22Rv1 (cell line): Measurements from ENCODE around the gene PLBD2.

Source experiments
- H3K27ac ChIP-seq: fragments of 450-650 bp; 2 replicates; pipeline ENCODE4 v1.5.1; 2017
- CTCF ChIP-seq: fragments of 450-650 bp; IDR thresholded peaks from 2 replicates; pipeline ENCODE4 v1.5.1; 2017; ENCODE audit warnings: mild to moderate bottlenecking
- ZFX ChIP-seq: fragments of 450-650 bp; IDR thresholded peaks from 2 replicates; pipeline ENCODE4 v1.6.1; 2017; ENCODE audit warnings: antibody characterized with exemption, borderline replicate concordance

The PLBD2 gene

GRCh38 chr12:113329022-113329790 lies 29.2 kb upstream of the PLBD2 start:
- TF ChIP-seq CTCF (no peak), ZFX (no peak)
- no peak overlapping the region for H3K27ac ChIP-seq

DNA sequence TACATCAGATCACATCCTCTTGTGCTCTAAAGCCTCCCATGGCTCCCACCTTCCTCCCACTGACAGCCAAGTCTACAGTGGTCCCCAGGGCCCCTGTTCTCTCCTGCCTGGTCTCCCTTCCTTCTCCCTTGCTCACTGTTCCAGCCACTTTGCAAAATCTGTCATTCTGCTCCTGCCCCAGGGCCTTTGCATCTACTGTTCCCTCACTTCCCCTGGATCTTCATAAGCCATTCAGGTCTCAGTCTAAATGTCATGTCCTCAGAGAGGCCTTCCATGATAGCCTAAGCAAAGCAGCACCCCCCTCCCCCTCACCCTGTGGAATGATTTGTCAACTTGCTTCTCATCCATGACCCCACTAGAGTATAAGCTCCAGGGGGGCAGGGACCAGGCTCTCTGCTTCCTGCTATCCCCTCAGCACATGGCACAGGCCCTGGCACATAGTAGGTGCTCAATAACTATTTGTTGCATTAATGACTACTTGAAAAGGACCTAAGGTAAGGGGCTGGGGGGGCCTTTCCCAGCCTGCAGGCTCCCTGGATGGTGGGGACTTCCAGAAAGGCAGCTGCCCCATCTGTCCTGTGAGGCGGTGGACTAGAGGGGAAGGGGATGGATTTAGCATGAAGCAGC lies 28.5 kb upstream of the PLBD2 start:
- TF ChIP-seq CTCF (no peak), ZFX (no peak)
- H3K27ac ChIP-seq = no peak overlapping the region

DNA sequence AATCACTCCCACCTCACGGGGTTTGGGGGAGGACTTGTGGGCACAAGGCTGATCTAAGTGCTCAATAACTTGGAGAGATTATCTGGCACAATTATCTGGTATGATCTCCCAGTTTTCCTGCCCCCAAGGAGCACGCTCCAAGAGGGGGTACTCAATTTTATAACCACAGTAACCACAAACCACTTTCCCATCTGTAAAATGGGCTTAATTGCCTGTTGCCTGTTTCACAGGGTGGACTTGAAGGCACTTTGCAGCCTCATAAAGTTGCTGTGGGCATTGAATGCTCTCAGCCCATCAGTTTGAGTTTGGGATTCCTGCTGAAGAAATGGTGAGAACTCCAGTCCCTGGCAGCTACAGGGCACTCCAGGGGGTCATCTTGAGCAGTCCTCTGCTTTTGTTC lies 27.9 kb upstream of the PLBD2 start:
- TF ChIP-seq ZFX (no peak), CTCF (no peak)
- H3K27ac ChIP-seq = no peak overlapping the region

DNA sequence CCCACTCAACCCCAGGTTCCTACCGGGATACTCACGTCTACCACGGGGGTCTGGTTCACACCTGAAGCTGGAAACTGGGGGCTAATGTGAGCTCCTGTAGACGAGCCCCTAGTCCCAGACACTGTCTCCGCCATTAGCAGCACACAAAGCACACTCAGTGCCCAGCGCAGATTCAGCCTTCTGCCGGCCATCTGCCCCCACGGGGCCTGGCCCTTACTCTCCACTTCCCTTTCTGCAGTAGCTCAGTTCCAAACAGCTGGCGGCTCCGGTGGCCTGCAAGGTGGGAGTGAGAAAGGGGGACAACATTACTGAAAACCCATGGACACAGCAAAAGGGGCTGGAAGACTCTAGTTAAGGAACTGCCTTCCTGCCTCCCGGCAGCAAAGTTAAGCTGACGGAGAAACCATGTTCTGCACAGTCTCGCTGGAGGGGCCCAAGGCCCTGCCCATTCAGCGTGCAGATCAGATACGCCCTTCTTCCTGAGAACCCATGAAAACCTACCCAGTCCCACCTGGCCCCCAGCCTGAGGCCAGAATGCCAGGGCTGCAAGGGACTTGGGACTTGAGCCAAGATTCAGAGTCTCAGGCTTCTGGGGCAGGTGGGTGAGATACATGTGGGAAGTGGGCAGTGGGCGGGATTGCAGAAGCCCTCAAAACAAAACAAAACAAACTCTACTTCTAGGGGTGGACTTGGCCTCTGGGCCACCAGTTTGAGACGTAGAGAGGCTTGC lies 25.5 kb upstream of the PLBD2 start:
- H3K27ac ChIP-seq = no peak overlapping the region
- no peak for TF ChIP-seq ZFX
- TF ChIP-seq CTCF = no peak

GRCh38 chr12:113333418-113333750 lies 25.0 kb upstream of the PLBD2 start:
- TF ChIP-seq CTCF (no peak), ZFX (no peak)
- H3K27ac ChIP-seq = no peak overlapping the region

- no peak overlapping the region for H3K27ac ChIP-seq
- no peak for TF ChIP-seq ZFX
- TF ChIP-seq CTCF = no peak
These were observed 24.3 kb upstream of the PLBD2 start for GRCh38 chr12:113333877-113334785.
